ENCODE measurements around the gene TRMT2A.

- TF ChIP-seq ZNF184 (tag by site-specific recombination; IDR thresholded peaks at IDR 0.05) (no peak), REST (tag by site-specific recombination; IDR thresholded peaks at IDR 0.05) (no peak)
These were observed 30.9 kb downstream of the TRMT2A start for GRCh38 chr22:20086101-20086599.

Data from HEK293 (cell line).